Measurements from ENCODE around the gene CTSC.
"Not testable (repeated sequence)": the region's sequence is repeated elsewhere in the genome, so short reads cannot be mapped to it uniquely, and the experiment has no call there.

Gene CTSC

GRCh38 chr11:88277349-88277915 lies 60.1 kb downstream of the CTSC start:
- DNase-seq = no peak

- DNase-seq = no peak
These were observed 61.9 kb downstream of the CTSC start for GRCh38 chr11:88275636-88276035.

GRCh38 chr11:88266919-88267318 lies 70.6 kb downstream of the CTSC start:
- DNase-seq = no peak

- DNase-seq = no peak
These were observed 71.4 kb downstream of the CTSC start for GRCh38 chr11:88266157-88266556.

GRCh38 chr11:88259431-88259830 lies 78.1 kb downstream of the CTSC start:
- no peak for DNase-seq

DNA sequence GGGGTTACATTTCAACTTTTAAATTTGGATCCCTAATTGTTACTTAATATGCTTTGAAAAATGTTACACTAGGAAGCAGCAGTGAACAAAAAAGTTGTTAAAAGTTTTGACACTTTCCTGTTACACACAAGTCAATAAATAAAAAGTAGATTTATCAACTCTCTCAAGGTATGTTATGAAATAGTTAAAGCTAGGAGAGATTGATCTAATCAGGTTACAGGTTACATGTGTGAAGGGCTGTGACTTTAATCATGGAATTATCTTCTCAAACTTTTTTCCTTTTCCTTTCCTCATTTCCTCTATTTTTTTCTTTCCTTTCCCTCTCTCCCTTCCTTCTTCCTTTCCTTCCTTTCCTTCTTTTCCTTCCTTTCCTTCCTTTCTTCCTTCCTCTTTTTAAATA lies 85.3 kb downstream of the CTSC start:
- no peak for DNase-seq

GRCh38 chr11:88250566-88251242 lies 86.8 kb downstream of the CTSC start:
- no peak for DNase-seq

- DNase-seq = no peak
These were observed 87.8 kb downstream of the CTSC start for GRCh38 chr11:88249706-88250105.

GRCh38 chr11:88246696-88247095 lies 90.8 kb downstream of the CTSC start:
- DNase-seq = no peak

- not testable (repeated sequence) for DNase-seq
These were observed 92.0 kb downstream of the CTSC start for GRCh38 chr11:88245576-88245975.

All from stimulated activated CD4-positive, alpha-beta T cell treated with anti-CD3 and anti-CD28 coated beads, Interleukin-4, amount 100 ng/mL, for 1 hour (primary cell).